ENCODE data around the gene PIM2. TPM values are rescaled to one million over a fixed set of nuclear protein-coding genes. Genes with fewer than 3 reads are reported as not detected.

The PIM2 gene
- total RNA-seq, 1 donor, result 4.3 TPM

DNA sequence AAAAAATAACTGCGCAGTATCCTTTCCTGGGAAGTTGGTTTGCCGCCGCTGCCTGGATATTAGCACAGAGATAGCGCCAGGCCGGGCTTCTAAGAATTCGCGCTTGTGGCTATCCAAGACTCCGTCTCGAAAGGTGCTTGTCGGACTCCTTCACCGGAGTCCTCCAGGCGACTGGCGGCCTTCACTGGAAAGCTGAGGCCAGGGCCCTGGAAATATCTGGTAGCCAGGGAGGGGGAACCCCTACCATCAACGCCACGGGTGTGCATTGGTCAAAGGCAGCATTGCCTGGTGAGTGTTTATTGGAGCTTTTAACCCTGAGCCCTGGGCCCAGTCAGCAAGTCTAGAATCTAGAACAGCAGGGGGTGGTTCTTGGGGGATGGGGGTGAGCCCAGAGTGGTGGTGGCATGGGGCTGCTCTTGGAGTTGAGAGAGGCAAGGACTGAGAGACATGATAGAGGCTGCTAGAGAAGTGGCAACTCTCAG is 577 bp upstream of the PIM2 start:
- DNase-seq (ENCODE audit: insufficient read length, low spot score, missing footprints), result peak; percentile 65
- Histone ChIP-seq H3K4me1 (ENCODE audit: insufficient read depth, low read length) (peaks cover 11% of the 10 kb centered on the region), H3K36me3 (ENCODE audit: insufficient read depth, low read length) (peaks cover 22% of the 10 kb centered on the region), H3K4me2 (ENCODE audit: insufficient read depth, low read length) (peak overlapping the region; percentile 78), H4K20me1 (ENCODE audit: insufficient read depth, low read length) (no peaks in the 10 kb centered on the region), H3K9me3 (ENCODE audit: low read depth, low read length) (no peaks in the 10 kb centered on the region), H3K79me2 (ENCODE audit: insufficient read depth, low read length) (peaks cover 3% of the 10 kb centered on the region), H3K27ac (ENCODE audit: low read depth, low read length) (no peak overlapping the region), H3K4me3 (ENCODE audit: insufficient read depth, low read length) (peak overlapping the region; percentile 69), H2AFZ (ENCODE audit: low read length) (no peak overlapping the region), H3K27me3 (ENCODE audit: insufficient read depth, low read length) (no peaks in the 10 kb centered on the region)
- TF ChIP-seq CTCF (IDR thresholded peaks at IDR 0.05; ENCODE audit: extremely low read depth, low read depth, low read length), result no peak

DNA sequence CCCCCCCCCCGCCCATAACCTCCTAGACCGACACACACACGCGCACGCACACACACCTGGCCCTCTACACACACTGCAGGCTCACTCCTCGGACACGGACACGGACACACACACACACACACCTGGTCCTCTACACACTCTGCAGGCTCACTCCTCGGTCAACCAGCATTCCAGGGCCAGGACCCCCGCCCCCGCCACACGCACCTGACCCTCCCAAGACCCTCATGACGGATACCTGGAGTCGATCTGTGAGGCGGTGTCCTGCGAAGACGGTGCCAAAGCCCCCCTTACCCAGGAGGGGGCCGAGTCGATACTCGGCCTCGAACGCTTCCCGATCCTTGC is 552 bp downstream of the PIM2 start:
- Histone ChIP-seq H3K36me3 (ENCODE audit: insufficient read depth, low read length) (peaks cover 19% of the 10 kb centered on the region), H3K4me2 (ENCODE audit: insufficient read depth, low read length) (peak overlapping the region; percentile 78), H3K27ac (ENCODE audit: low read depth, low read length) (no peak overlapping the region), H3K4me3 (ENCODE audit: insufficient read depth, low read length) (peak overlapping the region; percentile 69), H3K9me3 (ENCODE audit: low read depth, low read length) (no peaks in the 10 kb centered on the region), H2AFZ (ENCODE audit: low read length) (no peak overlapping the region), H3K27me3 (ENCODE audit: insufficient read depth, low read length) (no peaks in the 10 kb centered on the region), H4K20me1 (ENCODE audit: insufficient read depth, low read length) (no peaks in the 10 kb centered on the region), H3K4me1 (ENCODE audit: insufficient read depth, low read length) (peaks cover 11% of the 10 kb centered on the region), H3K79me2 (ENCODE audit: insufficient read depth, low read length) (peaks cover 3% of the 10 kb centered on the region)
- no peak for TF ChIP-seq CTCF (IDR thresholded peaks at IDR 0.05; ENCODE audit: extremely low read depth, low read depth, low read length)
- DNase-seq (ENCODE audit: insufficient read length, low spot score, missing footprints), result no peak

DNA sequence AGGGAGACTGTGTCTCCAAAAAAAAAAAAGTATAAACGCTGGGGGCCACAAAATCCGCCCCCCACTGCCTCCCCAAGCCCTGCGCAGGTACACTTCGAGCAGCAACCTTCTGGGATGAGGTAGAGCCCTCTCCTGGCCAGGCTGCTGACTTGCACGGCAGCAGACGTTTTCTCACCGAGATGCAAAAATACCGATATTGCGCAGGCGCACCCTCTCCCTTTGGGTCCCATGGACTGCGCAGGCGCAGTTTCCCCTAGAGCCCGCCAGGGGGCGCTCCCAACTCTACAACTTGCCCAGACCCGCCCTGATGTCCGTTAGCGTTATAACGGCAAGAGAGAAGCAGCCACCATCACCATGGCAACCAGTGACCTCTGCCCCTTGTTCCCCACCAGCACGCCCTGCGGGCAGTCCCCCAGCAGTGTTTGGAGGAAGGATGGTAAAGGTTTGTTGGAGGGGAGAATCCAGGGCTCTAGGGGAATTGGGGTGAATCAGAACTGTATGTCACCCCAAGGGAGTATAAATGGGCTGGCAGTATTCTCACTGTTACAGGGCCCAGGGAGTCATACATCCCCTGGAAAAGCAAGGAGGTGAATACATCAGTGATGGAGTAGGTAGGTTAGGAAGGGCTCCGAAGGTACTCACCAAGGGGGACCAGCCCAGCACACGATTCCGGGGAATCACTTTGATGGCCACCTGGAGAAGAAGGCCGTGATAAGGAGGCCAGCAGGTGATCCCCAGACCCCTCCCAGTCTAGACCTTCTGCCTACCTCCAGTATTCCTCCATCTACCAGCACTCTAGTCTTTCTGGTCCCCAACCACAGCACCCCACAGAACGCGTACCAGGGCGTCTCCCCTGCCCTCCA is 1.5 kb downstream of the PIM2 start:
- peak; percentile 96 for TF ChIP-seq CTCF (IDR thresholded peaks at IDR 0.05; ENCODE audit: extremely low read depth, low read depth, low read length)
- H3K9me3 ChIP-seq (ENCODE audit: low read depth, low read length), result no peaks in the 10 kb centered on the region
- peak overlapping the region; percentile 45 for H3K4me2 ChIP-seq (ENCODE audit: insufficient read depth, low read length)
- H3K36me3 ChIP-seq (ENCODE audit: insufficient read depth, low read length), result peaks cover 13% of the 10 kb centered on the region
- no peak overlapping the region for H2AFZ ChIP-seq (ENCODE audit: low read length)
- peak overlapping the region; percentile 25 for H3K4me3 ChIP-seq (ENCODE audit: insufficient read depth, low read length)
- peak overlapping the region; percentile 41 for H3K27ac ChIP-seq (ENCODE audit: low read depth, low read length)
- peaks cover 3% of the 10 kb centered on the region for H3K79me2 ChIP-seq (ENCODE audit: insufficient read depth, low read length)
- peaks cover 11% of the 10 kb centered on the region for H3K4me1 ChIP-seq (ENCODE audit: insufficient read depth, low read length)
- no peaks in the 10 kb centered on the region for H3K27me3 ChIP-seq (ENCODE audit: insufficient read depth, low read length)
- peak; percentile 95 for DNase-seq (ENCODE audit: insufficient read length, low spot score, missing footprints)
- no peaks in the 10 kb centered on the region for H4K20me1 ChIP-seq (ENCODE audit: insufficient read depth, low read length)

Data from osteoblast (primary cell).